GM18511 (cell line): ENCODE measurements around the gene RPF1.
"Not testable (repeated sequence)": the region's sequence is repeated elsewhere in the genome, so short reads cannot be mapped to it uniquely, and the experiment has no call there.

Source experiments
- ATAC-seq: cut with Tn5 transposase; IDR thresholded peaks from one replicate; pipeline ENCODE4 v1.9.1; 2021; ENCODE audit warnings: mild to moderate bottlenecking, moderate library complexity; ENCODE audit not compliant: unreplicated experiment

Gene RPF1

GRCh38 chr1:84489766-84490165 lies 10.7 kb downstream of the RPF1 start:
- no peak for ATAC-seq

DNA sequence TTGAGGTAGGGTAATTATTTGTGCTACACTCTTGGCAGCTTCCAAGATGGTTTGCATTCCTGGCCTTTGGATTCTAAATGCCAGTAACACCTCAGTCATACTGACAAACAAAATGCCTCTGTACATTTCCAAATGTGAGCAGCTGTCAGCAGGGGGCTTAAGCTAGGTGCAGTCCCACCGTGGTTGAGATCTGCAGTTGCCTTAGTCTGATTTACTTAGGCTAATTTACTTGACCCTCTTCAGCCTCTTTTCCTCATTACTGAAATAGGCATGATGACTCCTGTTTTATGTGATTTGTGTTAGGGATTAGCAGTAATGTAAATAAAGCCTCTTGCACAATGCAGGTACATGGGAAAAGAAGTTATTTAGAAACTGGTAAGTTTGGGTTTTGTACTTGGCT lies 13.7 kb downstream of the RPF1 start:
- no peak for ATAC-seq

GRCh38 chr1:84493747-84494146 lies 14.7 kb downstream of the RPF1 start:
- ATAC-seq: no peak

DNA sequence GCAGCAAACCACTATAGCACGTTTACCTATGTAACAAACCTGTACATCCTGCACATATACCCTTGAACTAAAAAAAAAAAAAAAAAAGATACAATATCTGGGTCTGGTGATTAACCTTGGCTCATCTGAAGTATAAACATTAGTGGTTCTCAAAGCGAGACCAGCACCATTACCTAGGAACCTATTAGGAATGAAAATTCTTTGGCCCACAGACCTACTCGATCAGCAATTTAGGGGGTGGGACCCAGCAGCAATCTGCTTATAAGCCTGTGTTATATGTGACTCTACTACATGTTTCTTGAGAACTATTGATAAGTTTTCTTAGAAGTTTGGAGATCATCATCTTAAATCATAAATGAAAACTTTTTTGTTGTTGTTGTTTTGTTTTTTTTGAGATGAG lies 17.4 kb downstream of the RPF1 start:
- no peak for ATAC-seq

GRCh38 chr1:84497631-84498275 lies 18.7 kb downstream of the RPF1 start:
- no peak for ATAC-seq

DNA sequence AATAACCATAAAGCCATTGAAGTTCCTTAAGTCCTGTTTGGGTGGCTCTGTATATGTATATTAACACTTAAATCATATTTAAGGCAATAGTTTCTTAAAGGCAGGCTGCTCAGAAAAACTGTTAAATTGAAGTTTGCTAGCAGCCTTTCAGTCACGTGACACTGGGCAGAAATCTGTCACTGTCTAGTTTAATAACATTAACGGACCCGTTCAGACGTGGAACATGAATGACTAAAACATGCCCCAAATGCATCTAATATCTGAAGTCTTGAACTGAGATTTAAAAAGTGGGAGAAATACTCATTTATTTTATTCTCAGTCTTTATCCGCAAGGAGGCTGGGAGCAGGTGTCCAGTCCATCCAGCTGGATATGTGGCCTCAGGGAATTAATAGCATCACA lies 23.9 kb downstream of the RPF1 start:
- no peak for ATAC-seq

DNA sequence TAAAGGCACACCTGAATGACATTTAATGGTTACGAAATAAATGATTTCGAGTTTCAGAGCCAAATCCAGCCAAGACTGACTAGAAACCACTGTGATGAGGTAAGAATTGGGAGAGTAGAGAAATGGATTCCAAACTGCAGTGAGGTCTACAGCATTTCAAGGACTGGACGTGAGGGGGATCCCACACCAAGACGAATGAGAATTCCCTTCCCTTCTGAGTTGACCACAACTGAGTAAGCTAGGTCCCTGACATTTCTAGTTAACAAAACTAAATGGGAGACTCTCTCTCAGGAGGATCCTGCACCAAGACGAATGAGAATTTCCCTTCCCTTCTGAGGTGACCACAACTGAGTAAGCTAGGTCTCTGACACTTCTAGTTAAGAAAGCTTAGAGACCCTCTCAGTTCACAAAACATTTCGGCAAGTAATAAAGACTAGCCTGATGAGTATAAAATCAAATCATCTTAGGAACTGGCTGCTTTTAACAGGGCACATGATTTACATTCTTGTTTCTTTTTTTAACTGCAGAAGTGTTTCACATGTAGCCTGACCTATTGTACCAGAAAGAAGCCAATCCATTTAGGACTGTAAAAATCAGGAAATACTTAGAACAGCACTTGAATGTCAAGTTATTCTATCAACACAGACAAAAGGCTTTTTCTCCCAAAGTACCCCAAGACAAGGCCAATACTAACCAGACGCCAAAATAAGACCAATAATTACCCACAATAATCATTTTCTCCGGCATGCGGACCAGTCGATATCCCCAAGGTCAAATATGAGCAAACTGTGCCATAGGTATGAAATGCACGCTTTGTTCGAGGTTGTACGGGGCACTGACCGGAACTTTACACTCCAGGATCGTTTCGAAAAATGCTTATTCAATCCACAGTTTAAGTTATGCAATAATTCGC lies 25.8 kb downstream of the RPF1 start:
- ATAC-seq: no peak

DNA sequence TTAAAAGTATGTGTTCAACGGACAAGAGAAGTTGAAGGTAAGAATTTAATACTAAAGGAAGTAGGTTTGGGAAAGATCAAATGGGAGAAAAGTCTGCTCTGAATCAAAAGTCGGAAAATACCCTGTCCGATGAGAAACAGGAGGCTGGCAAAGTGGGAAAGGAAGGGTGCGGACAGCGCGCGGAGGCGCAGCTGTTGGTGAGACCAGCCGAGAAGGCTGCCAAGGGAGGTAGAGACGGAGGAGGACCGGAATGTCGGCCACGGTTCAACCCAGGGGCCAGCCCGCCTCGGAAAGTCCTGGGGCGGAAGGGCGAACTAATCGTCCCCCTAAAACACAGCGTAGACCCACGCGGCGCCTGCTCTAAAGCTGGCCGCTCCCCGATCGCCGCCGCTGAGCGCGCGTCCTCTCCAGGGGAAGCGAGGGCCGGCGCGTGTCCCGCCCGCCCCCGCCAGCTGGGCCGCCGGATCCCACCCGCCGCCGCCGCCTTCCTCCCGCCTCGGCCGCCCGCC lies 26.5 kb downstream of the RPF1 start:
- peak; percentile 40 for ATAC-seq

GRCh38 chr1:84506002-84506728 lies 27.1 kb downstream of the RPF1 start, which contains the start of the genes GNG5 and SPATA1:
Gene GNG5 (minus strand): TSS chr1:84506581. CDS start chr1:84506091, 490 bp downstream.
Gene SPATA1 (plus strand): TSS chr1:84506386. CDS start chr1:84516360, 9,974 bp downstream.
- peak; percentile 86 for ATAC-seq

DNA sequence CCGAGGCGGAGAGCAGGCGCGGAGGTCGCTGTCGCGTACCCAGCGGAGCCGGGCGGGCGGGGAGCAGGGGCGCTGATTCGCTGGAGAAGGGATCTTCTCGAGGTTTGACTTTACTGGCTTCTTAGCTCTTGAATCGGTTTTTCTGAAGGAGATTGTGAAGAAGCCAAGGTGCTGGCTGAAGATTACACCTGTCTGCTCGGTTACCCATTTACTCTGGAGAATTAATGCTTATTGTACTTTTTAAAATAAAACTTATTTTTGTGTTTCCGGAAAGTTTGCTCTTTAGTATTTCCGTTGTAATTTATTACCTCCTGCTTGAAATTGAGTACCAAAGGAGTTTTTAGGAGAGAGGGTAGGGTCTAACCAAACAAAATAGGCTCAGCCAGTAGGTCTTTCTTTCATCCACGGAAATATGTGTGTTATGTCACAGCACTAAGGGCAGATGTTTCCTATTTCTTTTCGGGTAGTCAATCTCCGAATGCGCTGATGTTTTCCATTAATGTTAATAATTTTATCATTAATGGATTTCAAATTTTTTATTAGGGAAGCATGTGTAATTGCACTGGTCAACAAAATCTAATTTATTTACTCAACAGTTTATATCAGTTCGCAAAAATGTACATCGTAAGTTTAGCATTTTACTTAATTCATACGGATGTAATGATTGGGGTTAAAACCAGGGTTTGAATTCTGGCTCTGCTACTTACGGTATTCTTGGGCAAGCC lies 27.8 kb downstream of the RPF1 start:
- no peak for ATAC-seq

GRCh38 chr1:84507887-84508286 lies 28.8 kb downstream of the RPF1 start:
- not testable (repeated sequence) for ATAC-seq

DNA sequence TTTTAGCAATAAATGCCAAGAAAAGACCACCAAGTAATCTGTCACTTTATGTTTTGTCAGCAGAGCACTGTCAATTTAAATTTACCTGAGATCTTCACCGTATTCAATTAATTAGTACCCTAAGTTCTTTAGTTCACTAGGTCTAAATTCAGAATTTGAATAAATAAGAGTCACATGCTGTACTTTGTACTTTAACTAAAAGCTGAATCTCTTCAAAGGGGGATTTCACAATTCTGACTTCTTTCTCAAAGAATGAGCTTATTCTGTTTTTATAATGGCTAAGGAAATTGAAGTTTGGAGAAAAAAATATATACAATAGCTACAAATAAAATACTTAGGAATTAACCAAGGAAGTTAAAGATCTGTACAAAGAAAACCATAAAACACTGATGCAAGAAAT lies 29.4 kb downstream of the RPF1 start:
- ATAC-seq: no peak

GRCh38 chr1:84509029-84509428 lies 30.0 kb downstream of the RPF1 start:
- no peak for ATAC-seq

GRCh38 chr1:84510165-84510564 lies 31.1 kb downstream of the RPF1 start:
- no peak for ATAC-seq

DNA sequence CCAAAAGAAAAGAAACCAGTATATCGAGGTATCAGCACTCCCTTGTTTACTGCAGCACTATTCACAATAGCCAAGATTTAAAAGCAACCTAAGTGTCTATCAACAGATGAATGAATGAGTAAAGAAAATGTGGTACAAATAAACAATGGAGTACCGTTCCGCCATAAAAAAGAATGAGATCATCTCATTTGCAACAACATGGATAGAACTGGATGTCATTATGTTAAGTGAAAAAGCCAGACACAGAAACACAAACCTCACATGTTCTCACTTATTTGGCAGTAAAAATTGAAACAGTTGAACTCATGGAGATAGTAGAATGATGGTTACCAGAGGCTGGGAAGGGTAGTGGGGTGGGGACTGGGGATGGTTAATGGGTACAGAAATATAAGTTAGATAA lies 31.6 kb downstream of the RPF1 start:
- ATAC-seq: no peak

GRCh38 chr1:84524590-84524989 lies 45.5 kb downstream of the RPF1 start:
- ATAC-seq: no peak

GRCh38 chr1:84525779-84526178 lies 46.7 kb downstream of the RPF1 start:
- ATAC-seq: no peak

- peak; percentile 75 for ATAC-seq
These were observed 59.5 kb downstream of the RPF1 start for GRCh38 chr1:84538599-84538998.

DNA sequence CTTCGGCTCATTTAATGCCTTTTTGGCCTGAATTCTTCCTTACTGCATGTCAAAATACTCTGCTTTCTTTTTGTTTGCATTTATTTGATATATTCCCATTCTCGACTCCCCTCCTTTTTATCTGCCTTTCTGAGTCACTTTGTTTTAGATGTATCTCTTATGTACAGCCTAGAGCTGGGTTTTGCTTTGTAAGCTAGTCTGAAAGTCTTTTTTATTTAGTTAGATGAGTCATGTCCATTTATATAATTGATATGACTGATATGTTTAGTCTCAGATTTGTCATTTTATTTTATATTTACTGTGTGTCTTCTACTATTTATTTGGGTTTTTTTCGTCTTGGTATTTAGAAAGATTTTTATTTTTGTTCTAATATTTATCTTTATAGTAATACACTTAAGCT lies 60.9 kb downstream of the RPF1 start:
- ATAC-seq: no peak

DNA sequence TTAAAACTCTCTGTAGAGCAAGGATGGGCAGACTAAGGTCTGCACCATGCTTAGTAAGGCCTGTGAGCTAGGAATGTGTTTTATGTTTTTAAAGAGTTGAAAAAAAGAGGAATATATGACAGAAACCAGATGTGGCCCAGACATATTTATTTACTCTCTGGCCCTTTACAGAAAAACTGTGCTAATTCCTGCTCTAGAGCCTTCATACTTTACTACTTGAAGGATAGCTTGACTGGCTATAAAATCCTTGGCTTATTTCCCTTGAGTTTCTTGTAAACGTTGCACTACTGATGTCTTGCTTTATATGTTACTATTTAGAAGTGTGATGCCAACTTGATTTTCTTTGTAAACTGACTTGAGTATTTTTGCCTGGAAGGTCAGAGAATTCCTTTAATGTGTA lies 61.7 kb downstream of the RPF1 start:
- ATAC-seq: no peak

DNA sequence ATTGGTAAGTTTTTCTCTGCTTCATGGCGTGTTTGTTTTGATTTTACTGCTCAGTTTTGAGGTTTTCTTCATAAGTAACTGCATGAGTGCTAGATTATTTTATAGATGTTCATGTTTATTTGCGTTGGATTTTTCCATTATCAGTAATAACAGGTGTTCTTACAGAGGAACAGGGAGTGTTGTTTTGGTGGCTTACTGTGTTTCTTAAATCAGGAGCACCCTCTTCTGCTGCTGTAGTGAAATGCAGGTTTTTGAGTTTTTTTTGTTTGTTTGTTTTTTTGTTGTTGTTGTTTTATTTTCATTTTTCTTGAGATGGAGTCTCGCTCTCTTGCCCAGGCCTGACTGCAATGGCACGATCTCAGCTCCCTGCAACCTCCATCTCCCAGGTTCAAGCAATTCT lies 62.6 kb downstream of the RPF1 start:
- ATAC-seq: no peak
